ENCODE results near the gene NAA16.

Gene NAA16

DNA sequence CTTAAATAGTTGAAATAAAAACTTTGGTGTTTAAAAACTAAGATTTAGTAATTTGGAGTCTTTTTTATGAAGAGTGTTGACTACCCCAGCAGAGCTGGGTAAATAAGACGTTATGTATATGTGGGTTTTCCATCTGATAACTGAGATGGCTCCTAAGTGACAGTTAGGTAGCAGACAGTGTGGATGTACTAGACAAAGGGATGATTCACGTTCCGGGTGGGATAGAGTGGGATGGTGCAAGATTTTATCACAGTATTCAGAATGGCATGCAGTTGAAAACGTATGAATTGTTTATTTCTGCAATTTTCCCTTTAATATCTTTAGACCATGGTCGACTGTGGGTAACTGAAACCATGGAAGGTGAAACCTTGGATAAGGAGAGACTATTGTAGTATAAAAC, 50.4 kb downstream of the NAA16 start:
- DNase-seq: no peak

DNA sequence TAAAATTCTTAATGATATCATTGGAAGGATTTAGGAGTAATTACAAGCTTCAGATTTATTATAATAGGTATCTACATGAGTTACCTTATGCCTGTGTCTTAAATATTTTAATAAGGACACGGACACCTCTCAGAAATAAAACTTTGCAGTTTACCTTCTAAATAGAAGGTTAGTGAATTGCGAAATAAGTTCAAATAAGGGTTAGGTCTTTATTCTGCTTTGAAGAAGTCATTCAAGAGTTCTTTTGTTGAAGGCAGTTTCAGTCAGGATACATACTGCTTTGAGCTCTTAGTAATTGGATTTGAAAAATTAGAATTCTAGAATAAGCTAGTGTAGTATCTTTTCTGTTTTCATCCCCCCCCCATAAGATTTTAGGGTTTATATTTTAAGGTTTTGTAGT, 53.0 kb downstream of the NAA16 start:
- DNase-seq: no peak

DNA sequence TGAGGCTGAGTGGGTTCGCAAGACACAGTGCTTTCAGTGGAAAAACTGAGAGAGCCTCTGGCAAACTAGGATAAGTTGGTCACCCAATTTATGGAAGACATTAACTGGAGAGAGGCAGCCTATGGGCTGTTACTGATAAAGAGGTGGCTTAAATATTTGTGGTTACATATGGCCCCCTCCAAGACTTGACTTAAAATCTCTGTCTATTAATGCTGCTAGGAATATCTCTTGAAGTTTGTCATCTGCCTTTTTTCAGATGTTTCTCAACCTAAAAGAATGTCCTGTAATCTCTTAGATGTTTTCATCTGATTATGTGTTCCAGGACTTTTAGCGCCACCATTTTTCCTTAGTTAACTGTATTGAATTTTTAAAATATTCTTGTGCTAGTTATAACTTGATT, 54.6 kb downstream of the NAA16 start:
- no peak for DNase-seq

DNA sequence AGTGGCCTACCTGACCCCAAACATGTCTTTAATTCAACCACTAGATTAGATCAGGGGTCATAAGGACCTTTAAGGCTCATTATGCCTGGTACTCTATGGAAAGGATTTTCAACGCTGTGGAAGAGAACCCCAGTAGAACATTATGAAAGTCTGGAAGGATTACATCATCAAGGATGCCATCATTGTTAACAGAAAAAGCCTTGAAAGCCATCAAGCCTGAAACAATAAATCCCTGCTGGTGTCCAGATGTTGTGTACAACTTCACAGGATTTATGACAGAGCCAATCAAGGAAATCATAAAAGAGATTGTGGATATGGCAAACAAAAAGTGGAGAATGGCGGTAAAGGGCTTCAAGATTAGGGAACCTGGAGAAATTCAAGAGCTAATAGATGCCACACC, 59.7 kb downstream of the NAA16 start:
- peak; percentile 37 to 68 for DNase-seq

- no peak for DNase-seq
These were observed 66.4 kb downstream of the NAA16 start for GRCh38 chr13:41377446-41377845.

DNA sequence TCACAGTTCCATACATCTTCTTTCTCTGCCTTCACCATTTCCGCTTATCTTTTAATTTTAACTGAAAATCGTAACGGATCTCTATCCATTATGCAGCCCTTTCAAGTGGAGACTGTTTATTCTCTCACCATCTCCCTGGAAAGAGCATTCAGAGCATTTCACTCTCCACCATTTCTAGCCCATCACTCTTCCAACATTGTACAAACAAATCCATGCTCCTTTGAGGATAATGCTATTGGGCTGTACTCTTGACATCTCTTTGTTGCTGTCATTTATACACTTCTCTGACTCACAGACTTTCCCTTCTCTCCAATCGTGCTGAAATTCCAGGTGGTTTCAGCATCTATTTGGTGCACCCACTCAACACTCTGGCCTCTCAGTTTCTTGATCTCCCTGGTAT, 71.4 kb downstream of the NAA16 start:
- no peak for DNase-seq

DNA sequence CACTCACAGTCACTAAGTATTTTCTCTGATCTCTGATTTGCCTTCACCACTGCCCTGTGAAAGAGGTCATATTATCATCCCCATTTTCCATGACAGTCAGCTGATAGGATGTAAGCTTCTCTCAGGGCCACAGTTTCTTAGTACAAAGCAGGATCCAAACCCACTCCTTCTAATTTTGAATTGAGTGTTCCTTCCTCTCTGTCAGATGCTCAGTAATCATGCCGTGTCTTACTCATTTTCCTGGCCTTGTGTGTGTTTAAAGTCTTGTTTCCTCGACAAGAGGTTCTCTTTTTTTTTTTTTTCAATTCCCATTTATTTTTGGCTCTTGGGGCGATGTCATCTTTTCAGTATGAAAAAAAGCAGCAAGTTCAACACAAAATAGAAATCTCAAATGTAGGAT, 72.3 kb downstream of the NAA16 start:
- no peak for DNase-seq

DNA sequence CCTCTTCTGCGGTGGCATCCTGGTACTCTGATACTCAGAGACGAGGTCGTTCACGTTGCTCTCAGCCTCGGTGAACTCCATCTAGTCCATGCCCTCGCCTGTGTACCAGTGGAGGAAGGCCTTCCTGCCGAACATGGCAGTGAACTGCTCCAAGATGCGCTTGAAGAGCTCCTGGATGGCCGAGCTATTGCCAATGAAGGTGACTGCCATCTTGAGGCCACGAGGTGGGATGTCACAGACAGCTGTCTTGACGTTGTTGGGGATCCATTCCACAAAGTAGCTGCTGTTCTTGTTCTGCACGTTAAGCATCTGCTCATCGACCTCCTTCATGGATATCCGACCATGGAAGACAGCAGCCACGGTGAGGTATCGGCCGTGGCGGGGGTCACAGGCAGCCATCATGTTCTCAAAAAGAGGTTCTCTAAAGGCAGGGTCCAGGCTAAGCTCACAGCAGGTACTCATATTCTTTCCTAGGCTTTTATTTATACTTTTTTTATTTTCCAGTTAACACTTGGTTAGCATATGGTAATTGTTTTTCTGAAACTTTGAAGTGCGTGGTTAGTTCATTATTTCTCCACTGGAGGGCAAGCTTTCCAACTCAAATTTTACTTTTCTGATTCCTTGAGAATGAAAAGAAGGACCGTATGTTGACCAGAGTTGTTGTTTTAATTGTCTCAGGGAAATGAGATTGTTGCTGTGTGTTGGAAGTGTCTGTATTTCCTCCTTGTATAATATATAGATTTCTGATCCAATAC, 73.9 kb downstream of the NAA16 start:
- peak in 1 of 2 experiments; percentile 18 for DNase-seq

DNA sequence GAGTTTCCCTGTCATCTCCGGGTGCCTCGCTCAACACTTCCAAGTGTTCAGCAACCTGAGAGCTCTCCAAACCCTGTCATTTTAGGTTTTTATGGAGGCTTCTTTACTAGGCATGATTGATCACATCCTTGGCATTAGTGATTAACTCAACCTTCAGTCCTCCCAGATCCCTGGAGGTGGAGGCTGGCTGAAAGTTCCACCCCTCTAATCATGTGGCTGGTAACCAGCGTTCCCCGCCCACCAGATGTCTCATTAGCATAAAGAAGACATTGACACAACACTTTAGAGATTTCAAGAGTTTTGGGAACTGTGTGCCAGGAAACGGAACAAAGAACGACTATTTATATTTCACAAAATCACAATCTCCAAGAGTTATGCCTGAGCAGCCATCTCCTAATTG, 75.1 kb downstream of the NAA16 start:
- no peak for DNase-seq

DNA sequence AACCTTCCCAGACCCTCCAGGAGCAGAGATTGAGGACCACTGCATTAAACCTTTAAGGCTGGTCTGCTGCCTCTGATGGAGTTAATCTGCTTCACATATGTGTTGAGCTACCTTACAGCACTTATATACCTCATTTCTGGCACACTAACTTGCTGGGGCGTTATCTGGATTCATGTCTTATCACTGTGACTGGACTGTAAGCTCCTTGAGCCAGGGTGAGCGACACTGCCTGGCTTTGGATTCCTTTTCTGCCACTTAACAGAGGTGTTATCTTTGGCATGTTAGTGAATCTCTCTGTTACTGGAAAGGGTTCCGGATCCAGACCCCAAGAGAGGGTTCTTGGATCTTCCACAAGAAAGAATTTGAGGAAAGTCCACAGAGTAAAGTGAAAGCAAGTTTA, 76.5 kb downstream of the NAA16 start:
- no peak for DNase-seq

DNA sequence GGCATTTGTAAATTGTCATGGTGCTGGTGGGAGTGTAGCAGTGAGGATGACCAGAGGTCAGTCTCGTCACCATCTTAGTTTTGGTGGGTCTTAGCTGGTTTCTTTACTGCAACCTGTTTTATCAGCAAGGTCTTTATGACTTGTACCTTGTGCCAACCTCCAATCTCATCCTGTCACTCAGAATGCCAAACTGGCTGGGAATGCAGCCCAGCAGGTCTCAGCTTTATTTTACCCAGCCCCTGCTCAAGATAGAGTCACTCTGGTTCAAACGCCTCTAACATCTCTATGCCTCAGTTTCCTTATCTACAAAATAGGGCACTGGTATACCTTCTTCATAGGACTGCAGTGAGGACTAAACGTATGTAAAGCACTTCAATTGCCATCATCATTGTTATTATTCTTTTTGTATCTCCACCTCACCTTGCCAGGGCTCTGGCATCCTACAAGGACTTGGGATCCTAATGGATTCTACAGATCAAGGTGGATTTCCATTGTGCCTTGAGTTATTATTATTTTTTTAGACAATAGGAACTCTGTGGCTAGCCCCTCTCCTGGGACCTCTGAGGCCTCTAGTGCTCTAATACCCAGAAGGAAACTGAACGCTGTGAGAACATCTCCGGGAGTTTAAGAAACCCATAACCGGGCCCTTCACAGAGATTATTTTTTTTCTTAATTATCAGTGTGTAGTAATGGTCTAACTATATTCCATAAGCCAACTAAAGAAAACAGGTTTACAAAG, 77.2 kb downstream of the NAA16 start:
- DNase-seq: no peak

DNA sequence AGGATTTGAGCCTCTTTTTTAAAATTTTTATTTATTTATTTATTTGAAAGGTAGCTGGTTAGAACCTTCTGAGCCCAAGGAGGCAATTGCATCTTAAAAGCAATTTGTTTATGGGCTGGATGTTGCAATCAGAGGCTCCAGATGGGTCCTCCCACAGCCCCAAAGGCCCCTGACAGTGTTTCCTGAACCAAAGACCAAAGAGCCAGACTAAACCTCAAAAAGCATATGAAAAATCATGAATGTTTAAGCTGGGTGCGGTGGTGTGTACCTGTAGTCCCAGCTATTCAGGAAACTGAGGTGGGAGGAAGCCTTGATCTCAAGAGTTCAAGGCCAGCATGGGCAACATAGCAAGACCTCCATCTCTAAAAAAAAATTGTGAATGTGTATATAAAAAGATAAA, 78.5 kb downstream of the NAA16 start:
- DNase-seq: no peak

- no peak for DNase-seq
These were observed 83.1 kb downstream of the NAA16 start for GRCh38 chr13:41394166-41394565.

- no peak for DNase-seq
These were observed 87.6 kb downstream of the NAA16 start for GRCh38 chr13:41398494-41399170.

DNA sequence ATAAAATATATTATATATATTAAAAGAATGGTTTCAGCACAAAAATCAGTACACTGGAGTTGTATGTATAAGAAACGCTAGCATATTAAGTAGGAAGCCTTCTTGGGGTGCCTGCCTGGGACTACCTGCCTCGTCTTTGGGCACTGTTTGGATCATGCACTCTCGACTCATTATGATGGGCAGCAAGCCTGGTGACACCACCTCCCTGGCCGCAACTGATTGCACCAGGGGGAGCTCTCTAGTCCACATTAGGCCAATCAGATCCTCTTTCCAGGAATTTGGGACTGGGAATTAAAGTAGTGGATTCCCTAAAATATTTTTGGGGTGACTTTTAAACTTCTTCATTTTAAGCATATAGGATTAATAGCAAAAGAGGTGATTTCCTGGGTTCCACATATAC, 90.3 kb downstream of the NAA16 start:
- DNase-seq: peak in 1 of 2 experiments; percentile 41

DNA sequence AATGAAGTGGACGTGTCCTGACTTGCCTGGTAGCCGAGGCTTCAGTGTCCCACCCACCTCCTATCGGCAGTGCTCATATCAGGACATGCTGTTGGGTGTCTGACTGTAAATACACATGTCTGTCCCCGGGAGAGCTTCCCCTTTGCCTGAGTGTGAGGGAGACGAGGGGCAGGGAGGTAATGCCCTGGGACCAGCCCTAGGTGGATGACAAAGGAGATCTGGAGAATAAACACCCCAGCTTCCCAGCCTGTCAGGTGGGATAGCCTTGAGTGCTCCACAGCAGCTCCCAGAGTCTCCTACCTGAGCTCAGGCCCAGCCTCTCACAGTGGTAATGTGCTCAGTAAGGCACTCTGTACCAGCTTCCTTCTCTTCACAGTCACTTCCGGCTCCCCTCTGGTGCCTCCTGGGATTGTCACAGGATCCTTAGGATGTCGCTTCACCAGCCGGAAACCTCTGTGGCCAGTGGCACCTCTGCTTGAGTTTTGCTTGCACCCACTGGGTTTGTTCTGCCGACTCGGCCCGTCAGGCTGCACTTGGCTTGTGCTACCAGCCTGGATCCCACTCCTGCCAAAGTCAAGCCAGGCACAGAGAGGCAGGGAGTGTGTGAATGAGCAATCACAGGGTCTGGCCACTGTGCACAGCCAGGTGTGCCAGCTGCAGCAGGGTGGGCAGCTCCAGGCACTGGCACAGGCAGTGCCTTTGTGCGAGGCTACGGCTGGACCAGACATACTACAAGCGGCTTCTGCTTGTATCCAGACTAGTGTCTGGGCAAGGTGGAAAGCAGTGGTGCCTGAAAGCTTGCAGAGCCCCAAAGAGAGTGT, 91.8 kb downstream of the NAA16 start:
- no peak for DNase-seq

DNA sequence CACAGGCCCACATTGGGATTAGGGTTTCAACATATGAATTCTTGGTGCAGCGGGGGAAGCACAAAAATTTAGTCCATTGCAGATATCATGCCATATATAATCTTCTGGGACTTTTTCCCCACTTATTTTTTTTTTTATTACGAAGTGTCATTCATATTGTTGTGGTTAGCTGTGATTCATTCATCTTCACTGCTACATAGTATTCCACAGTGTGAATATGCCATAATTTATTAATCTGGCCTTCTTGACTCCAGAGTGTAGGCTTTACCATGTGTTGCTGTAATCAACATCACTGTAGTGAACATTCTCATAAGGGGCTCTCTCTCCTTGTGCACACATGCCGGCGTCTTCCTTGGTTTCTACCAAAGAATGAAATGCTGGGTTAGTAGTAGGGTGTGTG, 92.9 kb downstream of the NAA16 start:
- DNase-seq: no peak

DNA sequence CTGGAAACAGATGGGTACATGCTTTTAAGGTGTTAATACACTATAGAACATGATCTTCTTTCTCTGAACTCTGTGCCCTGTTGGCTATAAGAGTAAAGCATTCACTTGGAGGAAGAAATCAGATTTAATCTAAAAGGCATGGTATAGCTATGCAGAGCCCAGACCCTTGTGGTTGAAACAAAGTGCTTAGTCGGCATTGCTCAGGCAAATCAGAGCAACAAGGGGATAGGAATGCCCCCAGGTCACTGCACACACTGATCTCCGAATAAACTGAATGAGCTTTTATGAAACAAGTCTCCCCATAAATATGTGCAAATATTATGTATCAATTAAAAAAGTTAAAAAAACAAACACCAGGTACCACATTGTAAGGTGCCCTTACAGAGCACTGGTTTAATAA, 94.3 kb downstream of the NAA16 start:
- no peak for DNase-seq

DNA sequence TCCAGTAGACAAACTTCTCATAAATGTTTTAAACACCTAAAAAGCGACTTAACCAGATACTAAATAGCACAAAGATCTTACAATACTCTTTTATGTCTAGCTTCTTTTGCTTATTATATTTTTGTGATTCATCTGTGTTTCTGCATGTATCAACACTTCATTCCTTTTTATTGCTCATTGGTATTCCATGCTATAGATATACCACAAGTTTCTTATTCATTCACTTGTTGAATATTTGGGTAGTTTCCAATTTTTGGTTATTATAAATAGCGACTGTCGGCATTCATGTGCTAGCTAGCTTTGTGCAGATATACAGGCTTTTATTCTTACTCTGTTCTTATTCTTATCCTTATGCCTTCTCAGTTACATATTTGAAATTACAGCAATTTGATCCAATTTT, 96.3 kb downstream of the NAA16 start:
- DNase-seq: no peak

DNA sequence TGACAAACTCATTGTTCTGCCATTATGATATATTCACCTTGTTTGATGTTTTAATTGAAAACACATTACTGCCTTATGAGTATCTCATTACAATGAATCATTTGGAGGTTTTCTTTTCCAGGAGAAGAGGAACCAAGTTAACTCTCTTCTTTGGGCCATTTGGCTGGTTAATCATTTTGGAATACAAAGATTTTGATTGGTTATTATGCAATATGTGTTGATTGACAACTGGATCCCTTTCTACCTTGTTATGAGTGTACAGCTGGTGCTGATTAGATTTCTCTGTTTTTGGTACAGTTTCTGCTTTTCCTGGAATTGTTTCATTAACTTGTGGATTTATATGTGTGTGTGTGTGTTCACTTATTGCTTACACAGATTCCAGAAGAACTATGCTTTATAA, 97.1 kb downstream of the NAA16 start:
- DNase-seq: no peak

DNA sequence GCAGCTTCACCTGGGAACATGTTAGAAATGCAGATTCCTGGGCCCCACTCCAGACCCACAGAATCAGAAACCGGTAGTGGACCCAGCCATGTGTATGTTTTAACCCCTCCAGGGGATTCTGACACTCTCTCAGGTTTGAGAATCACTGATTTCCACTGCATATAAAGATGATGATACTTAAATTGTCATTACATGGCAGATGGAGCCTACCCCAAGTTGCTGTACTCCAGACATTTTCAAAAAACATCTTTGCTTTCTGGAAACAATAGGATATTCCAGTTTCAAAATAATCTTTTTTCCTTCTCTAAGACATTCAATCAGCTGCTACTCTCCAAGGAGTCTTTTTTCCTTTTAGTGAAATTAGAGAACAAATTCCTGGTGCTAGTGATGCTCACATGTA, 97.7 kb downstream of the NAA16 start:
- peak in 1 of 2 experiments; percentile 23 for DNase-seq

DNA sequence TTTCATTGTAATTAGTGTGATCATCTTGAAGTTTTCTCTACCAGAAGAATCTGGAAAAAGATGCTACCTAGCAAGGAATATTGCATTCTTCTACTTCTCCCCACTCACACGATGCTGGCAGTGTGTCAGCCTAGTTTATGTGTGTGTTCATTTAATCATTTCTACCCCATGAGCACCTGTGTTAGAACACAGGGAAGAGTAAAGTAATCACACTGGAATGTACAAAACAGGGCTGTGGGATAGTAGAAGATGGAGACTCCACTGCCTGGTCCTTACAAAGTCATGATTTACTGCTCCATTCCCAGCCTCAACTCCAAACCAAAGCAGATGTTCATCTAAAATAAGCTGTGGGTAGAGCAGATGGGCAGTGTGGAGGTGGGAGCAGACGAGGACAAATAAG, 98.5 kb downstream of the NAA16 start:
- no peak for DNase-seq

- no peak for DNase-seq
These were observed 100.0 kb downstream of the NAA16 start for GRCh38 chr13:41411060-41411459.
